K562 (cell line): Measurements from ENCODE around the gene LASP1. TPM values are rescaled to one million over a fixed set of nuclear protein-coding genes. Genes with fewer than 3 reads are reported as not detected.

Experiments used
- BCOR ChIP-seq: fragments of 450-650 bp; IDR thresholded peaks from 2 replicates; pipeline ENCODE4 v1.6.1; 2016
- HDAC1 ChIP-seq, 2 experiments: fragments of 450-650 bp; IDR thresholded peaks; 2 replicates each; pipeline ENCODE4 v1.6.1; 2016 to 2017; ENCODE audit warnings: inconsistent platforms in 1 of 2, mild to moderate bottlenecking in 1 of 2, moderate library complexity in 1 of 2
- KDM1A ChIP-seq, 2 experiments: fragments of 450-650 bp; IDR thresholded peaks; 2 replicates each; pipeline ENCODE4 v1.6.1; 2016; ENCODE audit warnings: mild to moderate bottlenecking in 2 of 2
- PHB2 ChIP-seq: fragments of 450-650 bp; IDR thresholded peaks from 2 replicates; pipeline ENCODE4 v1.6.1; 2017; ENCODE audit warnings: low read depth
- PTRF ChIP-seq: fragments of 450-650 bp; IDR thresholded peaks from 2 replicates; pipeline ENCODE4 v1.6.1; 2016; ENCODE audit warnings: mild to moderate bottlenecking, missing genetic modification characterization, missing compliant biosample characterization
- RCOR1 ChIP-seq, 2 experiments: IDR thresholded peaks; 2 replicates each; pipeline ENCODE4 v1.6.1; 2012; ENCODE audit warnings: low read depth in 2 of 2, low read length in 2 of 2, borderline replicate concordance in 1 of 2, improper control_type of control experiment in 1 of 2
- SIX5 ChIP-seq, 2 experiments: IDR thresholded peaks; 2 replicates each; pipeline ENCODE4 v1.6.1; 2011; ENCODE audit warnings: low read length in 2 of 2, borderline replicate concordance in 1 of 2, low read depth in 1 of 2, mild to moderate bottlenecking in 1 of 2, moderate library complexity in 1 of 2; ENCODE audit not compliant: insufficient read depth in 1 of 2
- ZNF239 ChIP-seq: fragments of 250-450 bp; sonication (Bioruptor Pico); IDR thresholded peaks from 2 replicates; pipeline ENCODE4 v1.4.0; 2020; ENCODE audit warnings: mild to moderate bottlenecking
- polyA plus RNA-seq, 8 experiments: library from polyadenylated mRNA; depleted of rRNA in 4 of 8; stranded (reverse) in 5 of 8; unstranded in 3 of 8; fragments of >200 nt; fragmentation: Nextera tagmentation in 2 of 8; fragmentation: Illumina TruSeq in 1 of 8; extraction: Ambion mirVana in 2 of 8; extraction: Trizol in 1 of 8; gene quantifications; 2 replicates each; pipeline versions ENCODE4 v1.2.1 to v1.2.3, GENCODE V29; 2011 to 2014; ENCODE audit warnings: inconsistent platforms in 1 of 8, missing spikeins in 1 of 8
- total RNA-seq, 7 experiments: library from RNA; depleted of rRNA in 6 of 7; stranded (reverse); fragments of >200 nt in 6 of 7; fragmentation: Illumina TruSeq in 2 of 7; extraction: Trizol in 2 of 7; gene quantifications; 2 replicates each; pipeline versions ENCODE4 v1.2.1 to v1.2.3, GENCODE V29; 2011 to 2021; ENCODE audit warnings: low replicate concordance in 1 of 7
- TF ChIP-seq, protein P1 (sequence below): fragments of 200-600 bp; sonication (generic); IDR thresholded peaks from one replicate; pipeline ENCODE4 v1.6.1; 2012; ENCODE audit warnings: mild to moderate bottlenecking, low read depth, low read length, inconsistent platforms
- TF ChIP-seq, protein P2 (sequence below): fragments of 250-450 bp; sonication (Bioruptor Pico); IDR thresholded peaks from 2 replicates; pipeline ENCODE4 v1.5.0; 2021
- TF ChIP-seq, protein P3 (sequence below): sonication (generic); formaldehyde crosslinking; IDR thresholded peaks from 2 replicates; pipeline ENCODE4 v1.8.1; 2023; ENCODE audit warnings: missing genetic modification reagents, mild to moderate bottlenecking, borderline replicate concordance

The LASP1 gene
- total and polyA plus RNA-seq, 9 of the 15 experiments (the other 6 are each of a cell fraction or from before 2014, with no cell fraction given) = 23.0 to 125 (median 55.3) TPM

DNA sequence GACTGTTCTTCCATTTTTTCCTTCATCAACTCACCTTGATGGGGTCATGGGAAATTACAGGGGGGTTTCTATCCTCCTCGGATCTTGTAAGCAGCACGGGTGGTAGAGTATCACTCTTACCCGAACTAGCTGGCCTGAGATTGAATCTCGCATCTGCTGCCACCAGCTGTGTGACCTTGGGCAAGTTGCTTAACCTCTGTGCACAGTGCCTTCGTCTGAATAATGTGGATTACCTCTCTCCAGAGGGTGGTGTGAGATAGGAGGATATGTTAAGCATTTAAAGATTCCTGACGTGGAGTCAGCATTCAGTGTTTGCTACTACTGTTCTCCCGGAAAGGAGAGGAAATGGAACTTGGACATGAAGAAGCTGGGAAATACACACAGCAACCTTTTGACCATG, 24.4 kb downstream of the LASP1 start (continued):
- TF ChIP-seq, protein P1, sequence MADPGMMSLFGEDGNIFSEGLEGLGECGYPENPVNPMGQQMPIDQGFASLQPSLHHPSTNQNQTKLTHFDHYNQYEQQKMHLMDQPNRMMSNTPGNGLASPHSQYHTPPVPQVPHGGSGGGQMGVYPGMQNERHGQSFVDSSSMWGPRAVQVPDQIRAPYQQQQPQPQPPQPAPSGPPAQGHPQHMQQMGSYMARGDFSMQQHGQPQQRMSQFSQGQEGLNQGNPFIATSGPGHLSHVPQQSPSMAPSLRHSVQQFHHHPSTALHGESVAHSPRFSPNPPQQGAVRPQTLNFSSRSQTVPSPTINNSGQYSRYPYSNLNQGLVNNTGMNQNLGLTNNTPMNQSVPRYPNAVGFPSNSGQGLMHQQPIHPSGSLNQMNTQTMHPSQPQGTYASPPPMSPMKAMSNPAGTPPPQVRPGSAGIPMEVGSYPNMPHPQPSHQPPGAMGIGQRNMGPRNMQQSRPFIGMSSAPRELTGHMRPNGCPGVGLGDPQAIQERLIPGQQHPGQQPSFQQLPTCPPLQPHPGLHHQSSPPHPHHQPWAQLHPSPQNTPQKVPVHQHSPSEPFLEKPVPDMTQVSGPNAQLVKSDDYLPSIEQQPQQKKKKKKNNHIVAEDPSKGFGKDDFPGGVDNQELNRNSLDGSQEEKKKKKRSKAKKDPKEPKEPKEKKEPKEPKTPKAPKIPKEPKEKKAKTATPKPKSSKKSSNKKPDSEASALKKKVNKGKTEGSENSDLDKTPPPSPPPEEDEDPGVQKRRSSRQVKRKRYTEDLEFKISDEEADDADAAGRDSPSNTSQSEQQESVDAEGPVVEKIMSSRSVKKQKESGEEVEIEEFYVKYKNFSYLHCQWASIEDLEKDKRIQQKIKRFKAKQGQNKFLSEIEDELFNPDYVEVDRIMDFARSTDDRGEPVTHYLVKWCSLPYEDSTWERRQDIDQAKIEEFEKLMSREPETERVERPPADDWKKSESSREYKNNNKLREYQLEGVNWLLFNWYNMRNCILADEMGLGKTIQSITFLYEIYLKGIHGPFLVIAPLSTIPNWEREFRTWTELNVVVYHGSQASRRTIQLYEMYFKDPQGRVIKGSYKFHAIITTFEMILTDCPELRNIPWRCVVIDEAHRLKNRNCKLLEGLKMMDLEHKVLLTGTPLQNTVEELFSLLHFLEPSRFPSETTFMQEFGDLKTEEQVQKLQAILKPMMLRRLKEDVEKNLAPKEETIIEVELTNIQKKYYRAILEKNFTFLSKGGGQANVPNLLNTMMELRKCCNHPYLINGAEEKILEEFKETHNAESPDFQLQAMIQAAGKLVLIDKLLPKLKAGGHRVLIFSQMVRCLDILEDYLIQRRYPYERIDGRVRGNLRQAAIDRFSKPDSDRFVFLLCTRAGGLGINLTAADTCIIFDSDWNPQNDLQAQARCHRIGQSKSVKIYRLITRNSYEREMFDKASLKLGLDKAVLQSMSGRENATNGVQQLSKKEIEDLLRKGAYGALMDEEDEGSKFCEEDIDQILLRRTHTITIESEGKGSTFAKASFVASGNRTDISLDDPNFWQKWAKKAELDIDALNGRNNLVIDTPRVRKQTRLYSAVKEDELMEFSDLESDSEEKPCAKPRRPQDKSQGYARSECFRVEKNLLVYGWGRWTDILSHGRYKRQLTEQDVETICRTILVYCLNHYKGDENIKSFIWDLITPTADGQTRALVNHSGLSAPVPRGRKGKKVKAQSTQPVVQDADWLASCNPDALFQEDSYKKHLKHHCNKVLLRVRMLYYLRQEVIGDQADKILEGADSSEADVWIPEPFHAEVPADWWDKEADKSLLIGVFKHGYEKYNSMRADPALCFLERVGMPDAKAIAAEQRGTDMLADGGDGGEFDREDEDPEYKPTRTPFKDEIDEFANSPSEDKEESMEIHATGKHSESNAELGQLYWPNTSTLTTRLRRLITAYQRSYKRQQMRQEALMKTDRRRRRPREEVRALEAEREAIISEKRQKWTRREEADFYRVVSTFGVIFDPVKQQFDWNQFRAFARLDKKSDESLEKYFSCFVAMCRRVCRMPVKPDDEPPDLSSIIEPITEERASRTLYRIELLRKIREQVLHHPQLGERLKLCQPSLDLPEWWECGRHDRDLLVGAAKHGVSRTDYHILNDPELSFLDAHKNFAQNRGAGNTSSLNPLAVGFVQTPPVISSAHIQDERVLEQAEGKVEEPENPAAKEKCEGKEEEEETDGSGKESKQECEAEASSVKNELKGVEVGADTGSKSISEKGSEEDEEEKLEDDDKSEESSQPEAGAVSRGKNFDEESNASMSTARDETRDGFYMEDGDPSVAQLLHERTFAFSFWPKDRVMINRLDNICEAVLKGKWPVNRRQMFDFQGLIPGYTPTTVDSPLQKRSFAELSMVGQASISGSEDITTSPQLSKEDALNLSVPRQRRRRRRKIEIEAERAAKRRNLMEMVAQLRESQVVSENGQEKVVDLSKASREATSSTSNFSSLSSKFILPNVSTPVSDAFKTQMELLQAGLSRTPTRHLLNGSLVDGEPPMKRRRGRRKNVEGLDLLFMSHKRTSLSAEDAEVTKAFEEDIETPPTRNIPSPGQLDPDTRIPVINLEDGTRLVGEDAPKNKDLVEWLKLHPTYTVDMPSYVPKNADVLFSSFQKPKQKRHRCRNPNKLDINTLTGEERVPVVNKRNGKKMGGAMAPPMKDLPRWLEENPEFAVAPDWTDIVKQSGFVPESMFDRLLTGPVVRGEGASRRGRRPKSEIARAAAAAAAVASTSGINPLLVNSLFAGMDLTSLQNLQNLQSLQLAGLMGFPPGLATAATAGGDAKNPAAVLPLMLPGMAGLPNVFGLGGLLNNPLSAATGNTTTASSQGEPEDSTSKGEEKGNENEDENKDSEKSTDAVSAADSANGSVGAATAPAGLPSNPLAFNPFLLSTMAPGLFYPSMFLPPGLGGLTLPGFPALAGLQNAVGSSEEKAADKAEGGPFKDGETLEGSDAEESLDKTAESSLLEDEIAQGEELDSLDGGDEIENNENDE = no peak
- TF ChIP-seq KDM1A (IDR thresholded peaks at IDR 0.05) (peak; percentile 91 to 92), ZNF239 (CRISPR knock-in tag) (no peak), PTRF (tag) (no peak), HDAC1 (IDR thresholded peaks at IDR 0.05) (peak in 1 of 2 experiments; percentile 42; a peak in 1 of 4 replicates), SIX5 (IDR thresholded peaks at IDR 0.05; ENCODE audit: borderline replicate concordance in 1 of 2, insufficient read depth in 1 of 2, low read depth in 1 of 2, low read length in 2 of 2) (no peak), BCOR (peak; percentile 15; the same call in 1 of the 2 replicates), RCOR1 (IDR thresholded peaks at IDR 0.05; ENCODE audit: borderline replicate concordance in 1 of 2, low read depth in 2 of 2, low read length in 2 of 2) (peak in 1 of 2 experiments; percentile 73; a peak in 2 of 4 replicates), PHB2 (0 out of 2 replicates have a peak, but pooled peaks have one; percentile 56)
- TF ChIP-seq, protein P2, sequence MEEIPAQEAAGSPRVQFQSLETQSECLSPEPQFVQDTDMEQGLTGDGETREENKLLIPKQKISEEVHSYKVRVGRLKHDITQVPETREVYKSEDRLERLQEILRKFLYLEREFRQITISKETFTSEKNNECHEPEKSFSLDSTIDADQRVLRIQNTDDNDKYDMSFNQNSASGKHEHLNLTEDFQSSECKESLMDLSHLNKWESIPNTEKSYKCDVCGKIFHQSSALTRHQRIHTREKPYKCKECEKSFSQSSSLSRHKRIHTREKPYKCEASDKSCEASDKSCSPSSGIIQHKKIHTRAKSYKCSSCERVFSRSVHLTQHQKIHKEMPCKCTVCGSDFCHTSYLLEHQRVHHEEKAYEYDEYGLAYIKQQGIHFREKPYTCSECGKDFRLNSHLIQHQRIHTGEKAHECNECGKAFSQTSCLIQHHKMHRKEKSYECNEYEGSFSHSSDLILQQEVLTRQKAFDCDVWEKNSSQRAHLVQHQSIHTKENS = no peak
- TF ChIP-seq, protein P3, sequence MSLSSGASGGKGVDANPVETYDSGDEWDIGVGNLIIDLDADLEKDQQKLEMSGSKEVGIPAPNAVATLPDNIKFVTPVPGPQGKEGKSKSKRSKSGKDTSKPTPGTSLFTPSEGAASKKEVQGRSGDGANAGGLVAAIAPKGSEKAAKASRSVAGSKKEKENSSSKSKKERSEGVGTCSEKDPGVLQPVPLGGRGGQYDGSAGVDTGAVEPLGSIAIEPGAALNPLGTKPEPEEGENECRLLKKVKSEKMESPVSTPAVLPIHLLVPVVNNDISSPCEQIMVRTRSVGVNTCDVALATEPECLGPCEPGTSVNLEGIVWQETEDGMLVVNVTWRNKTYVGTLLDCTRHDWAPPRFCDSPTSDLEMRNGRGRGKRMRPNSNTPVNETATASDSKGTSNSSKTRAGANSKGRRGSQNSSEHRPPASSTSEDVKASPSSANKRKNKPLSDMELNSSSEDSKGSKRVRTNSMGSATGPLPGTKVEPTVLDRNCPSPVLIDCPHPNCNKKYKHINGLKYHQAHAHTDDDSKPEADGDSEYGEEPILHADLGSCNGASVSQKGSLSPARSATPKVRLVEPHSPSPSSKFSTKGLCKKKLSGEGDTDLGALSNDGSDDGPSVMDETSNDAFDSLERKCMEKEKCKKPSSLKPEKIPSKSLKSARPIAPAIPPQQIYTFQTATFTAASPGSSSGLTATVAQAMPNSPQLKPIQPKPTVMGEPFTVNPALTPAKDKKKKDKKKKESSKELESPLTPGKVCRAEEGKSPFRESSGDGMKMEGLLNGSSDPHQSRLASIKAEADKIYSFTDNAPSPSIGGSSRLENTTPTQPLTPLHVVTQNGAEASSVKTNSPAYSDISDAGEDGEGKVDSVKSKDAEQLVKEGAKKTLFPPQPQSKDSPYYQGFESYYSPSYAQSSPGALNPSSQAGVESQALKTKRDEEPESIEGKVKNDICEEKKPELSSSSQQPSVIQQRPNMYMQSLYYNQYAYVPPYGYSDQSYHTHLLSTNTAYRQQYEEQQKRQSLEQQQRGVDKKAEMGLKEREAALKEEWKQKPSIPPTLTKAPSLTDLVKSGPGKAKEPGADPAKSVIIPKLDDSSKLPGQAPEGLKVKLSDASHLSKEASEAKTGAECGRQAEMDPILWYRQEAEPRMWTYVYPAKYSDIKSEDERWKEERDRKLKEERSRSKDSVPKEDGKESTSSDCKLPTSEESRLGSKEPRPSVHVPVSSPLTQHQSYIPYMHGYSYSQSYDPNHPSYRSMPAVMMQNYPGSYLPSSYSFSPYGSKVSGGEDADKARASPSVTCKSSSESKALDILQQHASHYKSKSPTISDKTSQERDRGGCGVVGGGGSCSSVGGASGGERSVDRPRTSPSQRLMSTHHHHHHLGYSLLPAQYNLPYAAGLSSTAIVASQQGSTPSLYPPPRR (CRISPR knock-in tag) = no peak
